Caco-2 (cell line): ENCODE results near the gene LBX1. TPM values are rescaled to one million over a fixed set of nuclear protein-coding genes. Genes with fewer than 3 reads are reported as not detected.

Experiments
- BruUV-seq: library from RNA; stranded (reverse); fragments of 400-500 nt; replicated peaks from 2 replicates; lab custom pipeline; 2021; lab: Mats Ljungman, UMichigan
- CTCF ChIA-PET: fragments of 300-600 bp; sonication (Branson Sonifier 250); formaldehyde crosslinking; loops from one replicate; lab custom pipeline; 2022; ENCODE audit warnings: antibody characterized with exemption; lab: Charles Lee
- POLR2A ChIA-PET: fragments of 300-600 bp; sonication (Branson Sonifier 250); formaldehyde crosslinking; loops from one replicate; lab custom pipeline; 2022; ENCODE audit warnings: antibody characterized with exemption; lab: Charles Lee
- DNase-seq, 2 experiments: peaks; one replicate each; pipeline versions ENCODE4 v3.0.0 to v3.0.0-alpha.2; 2020 to 2022
- H3K27me3 ChIP-seq: replicated peaks from 2 replicates; pipeline ENCODE4 v1.6.0; 2011; ENCODE audit warnings: low read length; ENCODE audit not compliant: control insufficient read depth, insufficient read depth
- H3K36me3 ChIP-seq: 2 replicates; pipeline ENCODE4 v1.5.1; 2011; ENCODE audit warnings: low read length; ENCODE audit not compliant: control insufficient read depth, insufficient read depth
- H3K4me1 ChIP-seq: fragments of 250-450 bp; sonication (Bioruptor Pico); 2 replicates; pipeline ENCODE4 v1.5.1; 2020; ENCODE audit warnings: mild to moderate bottlenecking
- H3K4me3 ChIP-seq: 2 replicates; pipeline ENCODE4 v1.5.1; 2011; ENCODE audit warnings: low read depth, mild to moderate bottlenecking, control low read depth, low read length
- H3K9me3 ChIP-seq: fragments of 250-450 bp; sonication (Bioruptor Pico); 2 replicates; pipeline ENCODE4 v1.5.1; 2020; ENCODE audit warnings: mild to moderate bottlenecking, moderate library complexity
- H3K27ac Mint-ChIP-seq: one replicate; pipeline ENCODE4 v1.8.0; 2022; ENCODE audit warnings: mixed read lengths; ENCODE audit not compliant: unreplicated experiment
- H3K27me3 Mint-ChIP-seq: one replicate; pipeline ENCODE4 v1.8.0; 2022; ENCODE audit warnings: mixed read lengths; ENCODE audit not compliant: insufficient read depth, unreplicated experiment
- H3K36me3 Mint-ChIP-seq: one replicate; pipeline ENCODE4 v1.8.0; 2022; ENCODE audit warnings: mild to moderate bottlenecking, mixed read lengths; ENCODE audit not compliant: insufficient read depth, unreplicated experiment
- H3K4me1 Mint-ChIP-seq: one replicate; pipeline ENCODE4 v1.8.0; 2022; ENCODE audit warnings: low read depth, mixed read lengths; ENCODE audit not compliant: unreplicated experiment
- H3K4me3 Mint-ChIP-seq: one replicate; pipeline ENCODE4 v1.8.0; 2022; ENCODE audit warnings: mild to moderate bottlenecking, moderate library complexity, mixed read lengths; ENCODE audit not compliant: unreplicated experiment
- H3K9me3 Mint-ChIP-seq: one replicate; pipeline ENCODE4 v1.8.0; 2022; ENCODE audit warnings: mixed read lengths; ENCODE audit not compliant: unreplicated experiment
- intact Hi-C: fragments of 100-400 bp; cut with micrococcal nuclease; formaldehyde crosslinking; loops from one replicate; pipeline ENCODE4 v1.10.0; 2022; ENCODE audit not compliant: unreplicated experiment
- total RNA-seq: library from RNA; stranded (reverse); gene quantifications from 2 replicates; pipeline ENCODE4 v1.2.3, GENCODE V29; 2022
- TF ChIP-seq, protein P1 (sequence below), 2 experiments: fragments of 200-600 bp in 1 of 2; IDR thresholded peaks; 1 replicate in 1 of 2; 2 replicates in 1 of 2; pipeline versions ENCODE4 v1.5.1 to v1.8.0; 2011 to 2022; ENCODE audit warnings: antibody characterized with exemption in 1 of 2, control low read depth in 1 of 2, inconsistent platforms in 1 of 2, low read depth in 1 of 2, low read length in 1 of 2, mild to moderate bottlenecking in 1 of 2, moderate library complexity in 1 of 2; ENCODE audit not compliant: insufficient read depth in 1 of 2, severe bottlenecking in 1 of 2, unreplicated experiment in 1 of 2

The LBX1 gene
- total RNA-seq, 1 experiment from 2014 or later, result not detected

DNA sequence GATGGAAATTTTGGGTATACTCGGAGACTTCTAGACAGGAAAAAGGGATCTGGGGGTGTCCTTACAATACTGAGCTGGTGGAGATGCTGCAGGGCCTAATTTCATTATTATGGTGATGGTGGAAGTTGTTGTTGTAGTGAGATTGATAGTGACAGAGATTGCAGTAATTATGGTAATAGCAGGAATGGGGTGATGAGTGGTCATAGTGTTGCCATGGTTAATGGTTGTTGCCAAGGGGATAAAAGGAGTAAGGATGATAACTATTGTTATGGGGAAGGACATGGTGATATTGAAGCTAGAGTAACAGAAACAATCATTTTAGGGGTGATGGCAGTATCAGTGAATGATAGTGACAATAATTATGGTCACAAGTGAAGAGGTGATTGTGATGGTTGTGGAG is 27.1 kb upstream of the LBX1 start:
- Mint-ChIP-seq H3K27me3 (peaks cover 3% of the 10 kb centered on the region), H3K4me3 (no peak overlapping the region), H3K27ac (no peak overlapping the region), H3K4me1 (no peaks in the 10 kb centered on the region), H3K36me3 (no peaks in the 10 kb centered on the region), H3K9me3 (no peaks in the 10 kb centered on the region)
- Histone ChIP-seq H3K4me1 (no peaks in the 10 kb centered on the region), H3K36me3 (no peaks in the 10 kb centered on the region), H3K4me3 (no peak overlapping the region), H3K9me3 (no peaks in the 10 kb centered on the region), H3K27me3 (no peaks in the 10 kb centered on the region)
- intact Hi-C loops, result no loop called here
- ChIA-PET POLR2A (no interaction called here), CTCF (no interaction called here)
- TF ChIP-seq, protein P1, sequence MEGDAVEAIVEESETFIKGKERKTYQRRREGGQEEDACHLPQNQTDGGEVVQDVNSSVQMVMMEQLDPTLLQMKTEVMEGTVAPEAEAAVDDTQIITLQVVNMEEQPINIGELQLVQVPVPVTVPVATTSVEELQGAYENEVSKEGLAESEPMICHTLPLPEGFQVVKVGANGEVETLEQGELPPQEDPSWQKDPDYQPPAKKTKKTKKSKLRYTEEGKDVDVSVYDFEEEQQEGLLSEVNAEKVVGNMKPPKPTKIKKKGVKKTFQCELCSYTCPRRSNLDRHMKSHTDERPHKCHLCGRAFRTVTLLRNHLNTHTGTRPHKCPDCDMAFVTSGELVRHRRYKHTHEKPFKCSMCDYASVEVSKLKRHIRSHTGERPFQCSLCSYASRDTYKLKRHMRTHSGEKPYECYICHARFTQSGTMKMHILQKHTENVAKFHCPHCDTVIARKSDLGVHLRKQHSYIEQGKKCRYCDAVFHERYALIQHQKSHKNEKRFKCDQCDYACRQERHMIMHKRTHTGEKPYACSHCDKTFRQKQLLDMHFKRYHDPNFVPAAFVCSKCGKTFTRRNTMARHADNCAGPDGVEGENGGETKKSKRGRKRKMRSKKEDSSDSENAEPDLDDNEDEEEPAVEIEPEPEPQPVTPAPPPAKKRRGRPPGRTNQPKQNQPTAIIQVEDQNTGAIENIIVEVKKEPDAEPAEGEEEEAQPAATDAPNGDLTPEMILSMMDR (IDR thresholded peaks at IDR 0.05; ENCODE audit: insufficient read depth in 1 of 2, low read depth in 1 of 2, low read length in 1 of 2, severe bottlenecking in 1 of 2, unreplicated experiment in 1 of 2), result no peak
- no peak for DNase-seq
- no TSS peak for BruUV-seq

DNA sequence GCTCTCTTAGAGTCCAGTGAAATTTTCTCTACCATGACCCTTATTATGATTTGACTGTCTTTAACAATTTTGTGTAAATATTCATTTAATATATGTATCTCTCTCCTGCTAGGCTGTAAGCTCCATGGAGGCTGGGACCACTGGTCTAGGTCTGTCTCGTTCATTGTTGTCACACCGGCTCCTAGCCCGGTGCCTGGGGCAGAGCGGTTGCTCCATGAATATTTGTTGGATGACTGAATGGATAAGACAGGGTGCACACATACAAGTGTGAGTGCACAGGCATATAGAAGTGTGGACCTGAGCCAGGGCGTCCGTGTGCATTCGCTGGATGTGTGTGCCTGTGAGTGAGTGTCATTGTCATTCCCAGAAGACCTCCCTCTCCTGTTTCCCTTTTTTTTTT is 20.9 kb upstream of the LBX1 start:
- no peak for DNase-seq
- H3K36me3 ChIP-seq, result no peaks in the 10 kb centered on the region
- Mint-ChIP-seq H3K36me3 (no peaks in the 10 kb centered on the region), H3K4me3 (no peak overlapping the region), H3K27me3 (peaks cover 12% of the 10 kb centered on the region), H3K9me3 (no peaks in the 10 kb centered on the region), H3K4me1 (no peaks in the 10 kb centered on the region), H3K27ac (no peak overlapping the region)
- ChIA-PET POLR2A (no interaction called here), CTCF (no interaction called here)
- no TSS peak for BruUV-seq
- intact Hi-C loops, result no loop called here
- H3K4me1 ChIP-seq, result no peaks in the 10 kb centered on the region
- peaks cover 2% of the 10 kb centered on the region; the same call in 1 of the 2 replicates for H3K27me3 ChIP-seq
- H3K4me3 ChIP-seq, result no peak overlapping the region
- no peaks in the 10 kb centered on the region for H3K9me3 ChIP-seq
- TF ChIP-seq, protein P1 (IDR thresholded peaks at IDR 0.05; ENCODE audit: insufficient read depth in 1 of 2, low read depth in 1 of 2, low read length in 1 of 2, severe bottlenecking in 1 of 2, unreplicated experiment in 1 of 2), result no peak

DNA sequence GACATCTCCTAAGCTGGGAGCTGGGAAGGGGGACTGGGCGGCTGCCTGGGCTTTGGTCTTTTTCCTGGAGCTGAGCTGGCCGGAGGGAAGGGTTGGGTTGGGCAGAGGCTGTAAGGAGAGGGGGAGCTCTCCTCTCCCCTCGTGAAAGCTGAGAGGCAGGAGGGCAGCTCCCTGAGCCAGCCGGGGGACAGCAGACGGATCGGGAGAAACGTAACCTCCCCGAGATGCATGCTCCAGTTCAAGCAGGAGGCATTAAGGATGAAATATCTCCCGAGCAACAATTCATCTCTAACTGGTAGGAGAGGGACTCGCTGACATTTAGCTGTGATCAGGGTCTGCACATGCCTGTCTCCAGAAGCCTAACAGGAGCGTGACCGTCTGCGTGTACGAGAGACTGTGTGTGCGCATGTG is 19.9 kb upstream of the LBX1 start:
- no peaks in the 10 kb centered on the region for H3K36me3 Mint-ChIP-seq
- H3K27ac Mint-ChIP-seq, result no peak overlapping the region
- no TSS peak for BruUV-seq
- CTCF ChIA-PET, result no interaction called here
- H3K27me3 Mint-ChIP-seq, result peaks cover 15% of the 10 kb centered on the region
- H3K4me3 ChIP-seq, result no peak overlapping the region
- H3K27me3 ChIP-seq, result peaks cover 2% of the 10 kb centered on the region; the same call in 1 of the 2 replicates
- no peaks in the 10 kb centered on the region for H3K9me3 Mint-ChIP-seq
- DNase-seq, result no peak
- H3K4me1 ChIP-seq, result no peaks in the 10 kb centered on the region
- TF ChIP-seq, protein P1 (IDR thresholded peaks at IDR 0.05; ENCODE audit: insufficient read depth in 1 of 2, low read depth in 1 of 2, low read length in 1 of 2, severe bottlenecking in 1 of 2, unreplicated experiment in 1 of 2), result no peak
- H3K4me1 Mint-ChIP-seq, result no peaks in the 10 kb centered on the region
- H3K9me3 ChIP-seq, result no peaks in the 10 kb centered on the region
- POLR2A ChIA-PET, result no interaction called here
- no peak overlapping the region for H3K4me3 Mint-ChIP-seq
- no peaks in the 10 kb centered on the region for H3K36me3 ChIP-seq
- intact Hi-C loops, result no loop called here
